SK-N-MC (cell line): ENCODE results near the gene ST6GALNAC6.

Source experiments
- EZH2 ChIP-seq: fragments of 200-600 bp; sonication (generic); IDR thresholded peaks from one replicate; pipeline ENCODE4 v1.6.1; 2017; ENCODE audit warnings: antibody characterized with exemption
- FOXP2 ChIP-seq: optimal IDR thresholded peaks from 2 replicates; pipeline ENCODE3; 2011; ENCODE audit warnings: mild to moderate bottlenecking, moderate library complexity; ENCODE audit not compliant: insufficient read depth; ENCODE audit errors: extremely low read length, control extremely low read depth
- POLR2AphosphoS5 ChIP-seq: IDR thresholded peaks from 2 replicates; pipeline ENCODE4 v1.6.1; 2012; ENCODE audit warnings: mild to moderate bottlenecking, low read depth, low read length, borderline replicate concordance

GRCh38 chr9:127872369-127873222 lies 26.8 kb downstream of the ST6GALNAC6 start:
- TF ChIP-seq EZH2, result no peak
- TF ChIP-seq POLR2AphosphoS5, result no peak
- no peak for TF ChIP-seq FOXP2
